Activated CD4-positive, alpha-beta T cell treated with anti-CD3 and anti-CD28 coated beads, Interleukin-10, Interleukin-2, amounts not matched to agents 100 ng/mL and 50 ng/mL, durations not matched to agents 16 hours and 8 hours (primary cell): Measurements from ENCODE around the gene BOK.
"Not testable (repeated sequence)": the region's sequence is repeated elsewhere in the genome, so short reads cannot be mapped to it uniquely, and the experiment has no call there.

ENCODE experiments used
- DNase-seq: peaks from one replicate; pipeline ENCODE4 v3.0.0-alpha.2; 2020

The BOK gene

GRCh38 chr2:241574911-241575623 is 16.5 kb downstream of the BOK start:
- DNase-seq = no peak

- DNase-seq = no peak
Measured at GRCh38 chr2:241575624-241576292, 17.2 kb downstream of the BOK start.

- no peak for DNase-seq
Measured at GRCh38 chr2:241576293-241576654, 17.7 kb downstream of the BOK start.

GRCh38 chr2:241577413-241578122 is 19.0 kb downstream of the BOK start:
- no peak for DNase-seq

- DNase-seq = no peak
Measured at GRCh38 chr2:241579281-241579680, 20.7 kb downstream of the BOK start.

GRCh38 chr2:241582328-241582727 is 23.8 kb downstream of the BOK start:
- no peak for DNase-seq

- DNase-seq = no peak
Measured at GRCh38 chr2:241582806-241583205, 24.3 kb downstream of the BOK start.

- DNase-seq = no peak
Measured at GRCh38 chr2:241584436-241584835, 25.9 kb downstream of the BOK start.

GRCh38 chr2:241586564-241587264 is 28.2 kb downstream of the BOK start:
- DNase-seq = no peak

GRCh38 chr2:241589863-241590262 is 31.3 kb downstream of the BOK start:
- not testable (repeated sequence) for DNase-seq

GRCh38 chr2:241590496-241591455 is 32.2 kb downstream of the BOK start:
- DNase-seq = not testable (repeated sequence)

- DNase-seq = no peak
Measured at GRCh38 chr2:241592126-241592845, 33.7 kb downstream of the BOK start.

- no peak for DNase-seq
Measured at GRCh38 chr2:241593271-241593670, 34.7 kb downstream of the BOK start.

- DNase-seq = no peak
Measured at GRCh38 chr2:241595600-241596140, 37.1 kb downstream of the BOK start.

GRCh38 chr2:241597561-241597960 is 39.0 kb downstream of the BOK start:
- DNase-seq = no peak

GRCh38 chr2:241598061-241598460 is 39.5 kb downstream of the BOK start:
- DNase-seq = no peak

GRCh38 chr2:241598487-241598886 is 39.9 kb downstream of the BOK start:
- no peak for DNase-seq

- no peak for DNase-seq
Measured at GRCh38 chr2:241599615-241600014, 41.1 kb downstream of the BOK start.

- no peak for DNase-seq
Measured at GRCh38 chr2:241601841-241602240, 43.3 kb downstream of the BOK start.

- no peak for DNase-seq
Measured at GRCh38 chr2:241602720-241603119, 44.2 kb downstream of the BOK start.

- no peak for DNase-seq
Measured at GRCh38 chr2:241603686-241604085, 45.1 kb downstream of the BOK start.
